ENCODE results near the gene NDUFAF2.

DNA sequence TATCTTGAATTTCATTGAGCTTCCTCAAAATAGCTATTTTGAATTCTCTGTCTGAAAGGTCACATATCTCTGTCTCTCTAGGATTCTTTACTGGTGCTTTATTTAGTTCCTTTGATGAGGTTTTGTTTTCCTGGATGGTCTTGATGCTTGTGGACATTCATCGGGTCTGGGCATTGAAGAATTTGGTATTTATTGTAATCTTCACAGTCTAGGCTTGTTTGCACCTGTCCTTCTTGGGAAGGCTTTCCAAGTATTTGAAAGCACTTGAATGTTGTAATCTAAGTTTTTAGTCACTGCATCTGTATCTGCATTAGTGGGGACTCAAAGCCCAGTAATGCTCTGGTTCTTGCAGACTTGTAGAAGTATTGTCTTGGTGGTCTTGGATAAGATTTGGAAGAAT, 169.4 kb downstream of the NDUFAF2 start:
- TF ChIP-seq TAF1 (IDR thresholded peaks at IDR 0.05; ENCODE audit: borderline replicate concordance, low read depth, low read length) (no peak), RUNX3 (IDR thresholded peaks at IDR 0.05; ENCODE audit: low read length) (no peak), NR2C2 (IDR thresholded peaks at IDR 0.05; ENCODE audit: borderline replicate concordance, control insufficient read depth, insufficient read length, low read depth) (no peak), HDAC2 (IDR thresholded peaks at IDR 0.05) (no peak), MXI1 (IDR thresholded peaks at IDR 0.05; ENCODE audit: low read depth, low read length) (no peak), BHLHE40 (IDR thresholded peaks at IDR 0.05; ENCODE audit: borderline replicate concordance in 1 of 2, low read depth in 2 of 2, low read length in 1 of 2) (no peak), SP1 (IDR thresholded peaks at IDR 0.05; ENCODE audit: low read depth, low read length) (no peak)
- TF ChIP-seq, protein P1, sequence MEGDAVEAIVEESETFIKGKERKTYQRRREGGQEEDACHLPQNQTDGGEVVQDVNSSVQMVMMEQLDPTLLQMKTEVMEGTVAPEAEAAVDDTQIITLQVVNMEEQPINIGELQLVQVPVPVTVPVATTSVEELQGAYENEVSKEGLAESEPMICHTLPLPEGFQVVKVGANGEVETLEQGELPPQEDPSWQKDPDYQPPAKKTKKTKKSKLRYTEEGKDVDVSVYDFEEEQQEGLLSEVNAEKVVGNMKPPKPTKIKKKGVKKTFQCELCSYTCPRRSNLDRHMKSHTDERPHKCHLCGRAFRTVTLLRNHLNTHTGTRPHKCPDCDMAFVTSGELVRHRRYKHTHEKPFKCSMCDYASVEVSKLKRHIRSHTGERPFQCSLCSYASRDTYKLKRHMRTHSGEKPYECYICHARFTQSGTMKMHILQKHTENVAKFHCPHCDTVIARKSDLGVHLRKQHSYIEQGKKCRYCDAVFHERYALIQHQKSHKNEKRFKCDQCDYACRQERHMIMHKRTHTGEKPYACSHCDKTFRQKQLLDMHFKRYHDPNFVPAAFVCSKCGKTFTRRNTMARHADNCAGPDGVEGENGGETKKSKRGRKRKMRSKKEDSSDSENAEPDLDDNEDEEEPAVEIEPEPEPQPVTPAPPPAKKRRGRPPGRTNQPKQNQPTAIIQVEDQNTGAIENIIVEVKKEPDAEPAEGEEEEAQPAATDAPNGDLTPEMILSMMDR (IDR thresholded peaks at IDR 0.05 in 2 of 3, conservative IDR thresholded peaks at IDR 0.05 in 1 of 3; ENCODE audit: control insufficient read depth in 2 of 3, extremely low read depth in 1 of 3, insufficient read depth in 1 of 3, low read depth in 3 of 3, low read length in 3 of 3) = no peak
- TF ChIP-seq, protein P2, sequence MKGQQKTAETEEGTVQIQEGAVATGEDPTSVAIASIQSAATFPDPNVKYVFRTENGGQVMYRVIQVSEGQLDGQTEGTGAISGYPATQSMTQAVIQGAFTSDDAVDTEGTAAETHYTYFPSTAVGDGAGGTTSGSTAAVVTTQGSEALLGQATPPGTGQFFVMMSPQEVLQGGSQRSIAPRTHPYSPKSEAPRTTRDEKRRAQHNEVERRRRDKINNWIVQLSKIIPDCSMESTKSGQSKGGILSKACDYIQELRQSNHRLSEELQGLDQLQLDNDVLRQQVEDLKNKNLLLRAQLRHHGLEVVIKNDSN (IDR thresholded peaks at IDR 0.05; ENCODE audit: borderline replicate concordance, extremely low read length, insufficient read depth, low read depth, low read length) = no peak
